GM13976 (cell line): ENCODE data around the gene TMSB4X.
"Not testable (repeated sequence)": the region's sequence is repeated elsewhere in the genome, so short reads cannot be mapped to it uniquely, and the experiment has no call there.

ENCODE experiments used
- DNase-seq: peaks from one replicate; pipeline ENCODE4 v3.0.0; 2012; ENCODE audit warnings: low spot score
- CTCF ChIP-seq: IDR thresholded peaks from 2 replicates; pipeline ENCODE4 v1.5.1; 2012; ENCODE audit warnings: borderline replicate concordance, mild to moderate bottlenecking; ENCODE audit not compliant: insufficient read depth; ENCODE audit errors: extremely low read depth, missing control alignments, control extremely low read depth
- in situ Hi-C: fragments of 300-500 bp; cut with MboI; formaldehyde crosslinking; loops from one replicate; pipeline ENCODE4 v1.12.0; 2022; ENCODE audit warnings: low sequenced_read_pairs, mixed read lengths, inconsistent platforms; ENCODE audit not compliant: unreplicated experiment

TMSB4X gene

DNA sequence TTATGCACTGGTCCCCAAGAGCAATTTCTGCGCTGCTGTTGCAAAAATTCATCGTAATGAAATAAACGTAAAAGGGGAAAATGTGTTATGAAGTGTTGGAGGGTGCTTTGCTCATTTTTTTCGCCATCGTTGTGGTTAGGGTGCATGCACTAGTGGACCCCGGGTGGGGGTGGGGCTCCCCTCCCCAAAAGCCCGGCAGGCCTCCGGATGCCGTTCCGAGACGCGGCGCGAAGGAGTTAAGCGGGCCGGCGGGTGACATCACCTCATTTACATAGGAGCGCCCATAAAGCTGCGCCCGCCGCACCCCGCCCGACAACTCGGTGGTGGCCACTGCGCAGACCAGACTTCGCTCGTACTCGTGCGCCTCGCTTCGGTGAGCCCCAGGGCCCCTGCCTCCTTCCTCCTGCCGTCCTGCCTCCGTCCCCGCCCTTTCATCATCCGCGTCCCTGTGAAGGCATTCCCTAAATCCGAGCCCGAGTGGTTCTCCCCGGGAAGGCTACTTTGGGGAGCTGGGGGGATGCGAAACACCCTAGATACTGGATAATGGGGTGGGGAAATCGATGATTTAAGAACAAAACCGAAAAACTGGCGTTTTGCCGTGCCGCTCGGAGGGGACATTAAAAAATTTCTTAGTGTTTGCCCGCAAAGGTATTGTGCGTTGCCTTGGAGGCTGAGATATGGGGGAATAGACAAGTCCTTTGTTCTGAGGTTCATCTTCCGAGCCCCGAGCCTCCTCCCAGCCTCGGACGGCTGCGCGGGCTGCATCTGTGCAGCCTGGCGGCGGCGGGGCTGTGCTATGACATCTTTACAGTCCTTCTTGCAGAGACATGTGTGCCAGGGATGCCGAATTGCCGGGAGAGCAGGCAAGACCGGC lies at the start of gene TMSB4X:
TSS of gene TMSB4X (plus strand) at position 315 of the 874 bp plus-strand sequence.
- peak; percentile 68 for DNase-seq
- in situ Hi-C loops: loop anchor here (25.0 kb wide), 1 partner anchor 287 kb away; no protein-coding TSS in a partner anchor
- TF ChIP-seq CTCF: no peak

DNA sequence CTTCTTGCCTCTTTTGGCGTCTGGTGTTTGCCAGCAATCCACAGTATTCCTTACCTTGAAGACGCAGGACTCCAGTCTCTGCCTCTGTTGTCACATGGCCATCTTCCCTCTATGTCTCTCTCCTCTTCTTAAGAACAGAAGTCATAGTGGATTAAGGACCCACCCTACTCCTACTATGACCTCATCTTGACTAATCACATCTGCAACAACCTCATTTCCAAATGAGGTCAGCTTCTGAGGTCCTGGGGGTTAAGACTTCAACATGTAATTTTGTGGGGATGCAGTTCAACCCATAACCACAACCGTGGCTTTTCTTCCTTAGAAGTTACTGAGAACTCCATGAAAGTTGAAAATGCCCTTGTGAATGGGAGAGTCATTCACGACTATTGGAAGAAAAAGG lies 45.2 kb upstream of the TMSB4X start:
- no peak for TF ChIP-seq CTCF
- DNase-seq: no peak
- in situ Hi-C loops: no loop called here

DNA sequence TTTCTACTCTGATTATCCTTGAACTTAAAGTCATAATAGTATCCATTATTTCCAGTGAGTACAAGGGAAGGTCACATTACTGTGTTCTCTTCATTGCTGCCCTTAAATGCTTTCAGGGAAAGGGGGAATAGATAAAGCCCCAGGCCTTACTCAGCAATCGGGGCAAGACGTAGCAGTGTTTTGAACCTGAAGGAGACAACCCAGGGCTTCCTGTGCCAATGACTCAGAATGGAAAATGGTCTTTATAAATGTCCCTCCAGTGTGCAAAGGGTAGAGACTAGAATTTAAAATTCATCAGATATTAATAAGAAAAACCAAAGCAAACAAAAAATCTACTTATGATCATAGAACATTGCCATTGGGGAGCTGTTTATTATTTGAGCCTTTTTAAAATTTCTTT lies 44.8 kb upstream of the TMSB4X start:
- DNase-seq: no peak
- in situ Hi-C loops: no loop called here
- no peak for TF ChIP-seq CTCF

GRCh38 chrX:12932244-12932643 lies 42.7 kb upstream of the TMSB4X start:
- in situ Hi-C loops: no loop called here
- no peak for TF ChIP-seq CTCF
- DNase-seq: no peak

GRCh38 chrX:12934850-12935249 lies 40.1 kb upstream of the TMSB4X start:
- DNase-seq: no peak
- TF ChIP-seq CTCF: no peak
- in situ Hi-C loops: no loop called here

DNA sequence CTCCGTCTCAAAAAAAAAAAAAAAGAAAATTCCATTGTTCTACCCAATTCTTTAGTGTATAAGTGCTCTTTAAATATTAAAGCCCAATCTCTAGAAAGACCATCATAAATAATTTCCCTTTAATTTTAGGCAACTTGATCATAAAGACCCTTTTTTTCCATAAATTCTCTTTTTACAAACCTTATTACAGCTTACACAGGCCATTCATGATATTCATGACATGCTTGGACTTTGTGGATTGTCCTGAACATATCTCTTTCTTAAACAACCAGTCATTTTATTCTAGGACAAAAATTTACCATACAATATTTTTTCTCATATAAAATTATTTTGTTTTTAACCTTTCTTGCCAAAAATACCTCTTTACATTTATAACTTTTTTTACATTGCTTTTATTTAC lies 38.0 kb upstream of the TMSB4X start:
- TF ChIP-seq CTCF: no peak
- DNase-seq: no peak
- in situ Hi-C loops: no loop called here

- in situ Hi-C loops: loop anchor here (10.0 kb wide), 1 partner anchor 544 kb away; no protein-coding TSS in a partner anchor
Observed at GRCh38 chrX:12940471-12940870, 34.4 kb upstream of the TMSB4X start.

GRCh38 chrX:12943592-12943991 lies 31.3 kb upstream of the TMSB4X start:
- in situ Hi-C loops: loop anchor here (10.0 kb wide), 1 partner anchor 541 kb away; no protein-coding TSS in a partner anchor
- not testable (repeated sequence) for DNase-seq

More at GRCh38 chrX:12940471-12940870, 34.4 kb upstream of the TMSB4X start:
- not testable (repeated sequence) for DNase-seq

GRCh38 chrX:12944452-12944851 lies 30.5 kb upstream of the TMSB4X start:
- in situ Hi-C loops: loop anchor here (10.0 kb wide), 1 partner anchor 540 kb away; no protein-coding TSS in a partner anchor
- not testable (repeated sequence) for DNase-seq
